ENCODE results near the gene LNPEP.

The LNPEP gene

GRCh38 chr5:96963267-96963666 is 27.4 kb downstream of the LNPEP start:
- DNase-seq = no peak

GRCh38 chr5:96966801-96967200 is 30.9 kb downstream of the LNPEP start:
- DNase-seq = no peak

GRCh38 chr5:96967400-96967799 is 31.5 kb downstream of the LNPEP start:
- DNase-seq = no peak

- no peak for DNase-seq
Measured at GRCh38 chr5:96968074-96968473, 32.2 kb downstream of the LNPEP start.

DNA sequence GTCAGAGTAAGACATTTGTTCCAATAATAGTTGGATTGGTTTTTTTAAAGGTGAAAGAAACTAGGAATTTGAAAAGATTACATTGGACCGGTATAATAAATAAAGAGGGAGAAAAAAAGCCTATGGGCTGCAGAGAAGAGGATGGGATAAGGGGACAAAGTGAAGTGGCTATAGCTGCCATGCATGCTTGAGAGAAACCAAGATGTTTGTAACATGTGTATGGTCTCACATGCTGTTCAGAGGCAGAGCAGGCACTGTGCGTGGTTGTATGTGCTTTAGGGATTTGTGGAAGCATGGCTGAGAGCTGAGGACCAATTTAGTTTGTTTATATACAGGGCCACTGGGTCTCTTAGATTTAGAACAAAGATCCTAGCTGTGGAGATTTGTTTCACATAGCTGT is 32.7 kb downstream of the LNPEP start:
- DNase-seq = no peak

- no peak for DNase-seq
Measured at GRCh38 chr5:96969366-96969765, 33.5 kb downstream of the LNPEP start.

GRCh38 chr5:96972599-96973334 is 36.9 kb downstream of the LNPEP start:
- no peak for DNase-seq

DNA sequence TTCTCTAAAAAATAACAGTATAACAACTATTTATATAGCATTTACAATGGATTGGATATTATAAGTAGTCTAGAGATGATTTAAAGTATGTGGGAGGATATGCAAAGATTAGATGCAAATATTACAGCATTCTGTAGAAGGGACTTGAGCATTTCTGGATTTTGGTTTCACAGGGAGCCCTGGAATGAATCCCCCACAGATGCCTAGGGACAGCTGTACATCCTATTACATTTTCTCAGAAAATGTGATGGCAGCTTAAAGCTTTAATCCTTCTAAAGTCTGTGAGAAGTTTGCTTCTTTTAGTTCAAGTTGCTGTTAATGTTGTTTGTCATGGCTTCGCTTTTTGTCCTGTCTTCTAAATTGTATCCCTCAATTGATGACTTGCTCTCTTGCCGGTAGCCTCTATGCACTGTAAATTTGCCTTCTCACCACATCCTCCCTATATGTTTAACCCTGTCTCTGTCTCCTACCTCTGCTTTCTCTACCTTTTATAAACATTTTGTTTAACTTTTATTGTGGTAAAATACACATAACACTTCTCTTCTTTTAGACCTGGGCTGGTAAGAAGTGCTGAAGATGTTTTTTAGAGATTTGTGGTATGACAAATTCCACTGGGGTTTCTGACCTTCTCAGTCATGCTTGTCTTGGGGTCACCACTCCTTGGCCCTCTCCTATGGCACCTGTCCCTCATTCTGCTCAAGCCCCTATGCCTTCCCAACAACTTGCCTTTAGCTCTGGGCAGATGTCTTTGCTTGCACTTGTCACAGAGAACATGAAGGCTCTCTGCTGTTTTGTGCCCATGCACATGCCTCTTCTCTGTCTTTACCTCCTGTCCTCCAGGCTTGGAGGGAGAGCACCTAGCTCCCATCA is 37.9 kb downstream of the LNPEP start:
- DNase-seq = no peak

GRCh38 chr5:96975656-96976055 is 39.8 kb downstream of the LNPEP start:
- DNase-seq = no peak

DNA sequence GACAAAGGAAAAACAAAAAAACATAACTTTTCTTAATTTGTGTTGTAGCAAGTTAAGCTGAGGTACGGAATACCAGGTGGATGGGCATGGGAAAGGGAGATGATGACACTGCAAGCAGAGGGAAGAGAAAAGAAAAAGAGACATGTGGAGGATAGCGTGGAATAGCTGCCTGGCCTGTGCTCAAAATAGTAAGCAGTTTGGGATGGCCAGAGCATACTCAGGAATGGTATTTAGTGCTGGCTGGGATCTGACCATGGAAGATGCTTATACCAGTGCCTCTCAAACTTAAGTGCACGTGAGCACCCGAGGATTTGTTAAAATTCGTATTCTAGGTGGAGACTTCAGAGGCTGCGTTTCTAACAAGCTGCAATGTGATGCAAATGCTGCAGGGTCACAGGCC is 41.3 kb downstream of the LNPEP start:
- no peak for DNase-seq

- no peak for DNase-seq
Measured at GRCh38 chr5:96978812-96979449, 43.1 kb downstream of the LNPEP start.

DNA sequence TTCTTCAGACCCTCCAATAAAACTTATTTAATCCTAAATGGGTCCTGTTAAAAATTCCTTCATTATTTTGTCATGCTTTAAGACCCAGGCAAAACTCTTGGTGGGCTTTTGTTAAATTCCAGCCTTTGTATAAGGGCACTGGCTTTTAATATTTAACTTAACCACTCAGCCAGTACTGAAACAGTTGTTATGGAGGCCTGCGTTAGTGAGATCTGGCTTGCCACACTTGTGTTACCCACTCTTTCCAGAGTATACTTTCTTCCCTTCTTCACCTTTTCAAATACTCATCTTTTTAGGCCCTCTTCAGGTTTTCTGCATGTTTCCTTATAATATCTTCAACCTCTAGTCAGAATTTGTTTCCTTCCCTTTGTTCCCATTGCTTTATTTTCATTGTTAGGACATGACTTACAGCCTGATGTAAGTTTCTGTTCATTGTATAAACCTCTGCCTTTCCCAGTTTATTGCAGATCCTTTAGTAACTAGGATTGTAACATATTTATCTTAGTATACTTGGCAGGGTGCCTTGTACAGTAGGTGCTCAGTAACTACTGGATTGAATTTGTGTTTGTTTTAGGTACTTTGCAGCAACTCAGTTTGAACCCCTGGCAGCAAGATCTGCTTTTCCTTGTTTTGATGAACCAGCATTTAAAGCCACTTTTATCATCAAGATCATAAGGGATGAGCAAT is 48.8 kb downstream of the LNPEP start:
- DNase-seq = no peak

GRCh38 chr5:96986450-96986849 is 50.6 kb downstream of the LNPEP start:
- no peak for DNase-seq

DNA sequence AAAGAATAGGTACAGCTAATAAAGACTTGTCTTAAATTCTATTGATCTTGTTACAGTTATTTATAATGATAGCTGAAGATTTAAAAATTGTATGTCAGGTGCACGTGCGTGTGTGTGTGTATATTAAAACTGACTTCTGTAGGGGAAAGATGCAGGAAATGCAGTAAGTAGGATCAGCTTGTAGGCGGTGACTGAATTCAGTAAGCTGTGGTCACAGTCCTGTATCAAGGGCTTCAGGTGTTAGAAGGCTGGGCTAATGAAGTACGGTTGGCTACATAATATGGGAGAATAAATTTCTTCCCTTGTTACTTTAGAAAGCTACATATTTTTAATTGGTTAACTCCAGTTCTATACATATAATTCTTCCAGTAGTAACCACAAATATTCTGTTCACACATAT is 54.2 kb downstream of the LNPEP start:
- DNase-seq = no peak

- no peak for DNase-seq
Measured at GRCh38 chr5:96991708-96992107, 55.8 kb downstream of the LNPEP start.

DNA sequence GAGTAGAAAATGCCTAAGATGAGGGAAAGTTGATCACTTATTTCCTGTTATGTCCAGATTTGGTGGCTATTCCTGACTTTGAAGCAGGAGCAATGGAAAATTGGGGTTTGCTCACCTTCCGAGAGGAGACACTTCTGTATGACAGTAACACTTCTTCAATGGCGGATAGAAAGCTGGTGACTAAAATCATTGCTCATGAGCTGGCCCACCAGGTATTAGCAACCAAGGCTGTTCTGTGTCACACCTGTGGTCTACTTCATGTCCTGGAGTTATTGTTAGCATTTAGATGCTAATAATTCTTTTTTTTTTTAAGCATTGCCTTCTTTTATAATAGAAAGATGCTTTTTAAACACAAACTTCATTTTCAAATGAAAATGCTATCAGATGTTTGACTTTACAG is 57.9 kb downstream of the LNPEP start:
- no peak for DNase-seq

DNA sequence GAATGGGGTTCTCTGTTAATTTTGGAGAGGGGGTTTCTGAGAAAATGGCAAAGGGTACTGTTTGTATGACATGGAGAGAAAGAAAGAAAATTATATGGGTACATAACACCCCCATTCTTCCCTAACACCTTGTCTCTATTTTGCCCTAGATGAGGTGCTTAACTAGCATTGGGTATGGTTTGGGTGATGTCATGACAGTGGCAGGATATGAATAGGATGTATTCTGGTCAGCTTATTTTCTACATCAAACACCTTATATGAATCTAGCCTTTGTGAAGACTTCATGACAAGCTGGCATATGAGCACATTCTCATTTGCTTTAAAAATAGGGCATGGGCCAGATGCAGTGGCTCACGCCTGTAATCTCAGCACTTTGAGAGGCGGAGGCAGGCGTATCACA is 58.6 kb downstream of the LNPEP start:
- no peak for DNase-seq

DNA sequence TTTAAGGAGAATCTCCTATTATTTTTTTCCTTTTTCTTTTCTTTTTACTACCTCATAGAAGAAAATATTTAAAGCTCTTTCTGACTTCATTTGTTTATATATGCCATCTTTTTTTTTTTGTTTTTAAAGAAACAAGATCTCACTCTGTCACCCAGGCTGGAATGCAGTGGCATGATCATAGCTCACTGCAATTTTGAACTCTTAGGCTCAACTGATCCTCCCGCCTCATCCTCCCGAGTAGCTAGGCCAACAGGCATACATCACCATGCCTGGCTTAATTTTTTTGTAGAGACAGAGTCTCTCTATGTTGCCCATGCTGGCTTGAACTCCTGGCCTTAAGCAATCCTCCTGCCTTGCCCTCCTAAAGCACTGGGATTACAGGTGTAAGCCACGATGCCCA is 59.5 kb downstream of the LNPEP start:
- DNase-seq = no peak

- peak; percentile 67 to 69 for DNase-seq
Measured at GRCh38 chr5:96997265-96997859, 61.5 kb downstream of the LNPEP start.

GRCh38 chr5:96999856-97000255 is 64.0 kb downstream of the LNPEP start:
- no peak for DNase-seq

- no peak for DNase-seq
Measured at GRCh38 chr5:97000391-97000790, 64.5 kb downstream of the LNPEP start.

DNA sequence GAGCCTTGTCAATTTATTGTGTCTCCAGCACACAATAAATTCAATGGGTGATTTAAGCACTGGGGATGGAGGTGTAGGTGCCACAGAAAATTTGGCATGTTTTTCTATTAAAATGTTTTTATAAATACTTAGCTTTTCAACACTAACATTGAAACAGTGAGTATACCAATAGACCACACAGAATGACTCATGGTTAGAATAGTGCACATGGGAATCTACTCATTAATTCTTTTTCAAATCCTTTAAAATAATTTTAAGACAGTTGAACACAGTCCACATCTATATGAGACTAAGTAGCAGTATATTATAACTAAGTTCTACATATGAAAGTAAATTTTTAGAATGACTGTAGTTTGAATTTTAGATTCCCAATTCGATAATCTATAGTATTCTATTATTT is 67.1 kb downstream of the LNPEP start:
- no peak for DNase-seq

Data from AML-193 (cell line).